HG02840 (cell line): ENCODE data around the gene GALNT9.

Experiments used
- ATAC-seq: cut with Tn5 transposase; IDR thresholded peaks from one replicate; pipeline ENCODE4 v1.9.1; 2021; ENCODE audit warnings: mild to moderate bottlenecking, moderate library complexity, moderate number of reproducible peaks; ENCODE audit not compliant: unreplicated experiment, low FRiP score

The GALNT9 gene

DNA sequence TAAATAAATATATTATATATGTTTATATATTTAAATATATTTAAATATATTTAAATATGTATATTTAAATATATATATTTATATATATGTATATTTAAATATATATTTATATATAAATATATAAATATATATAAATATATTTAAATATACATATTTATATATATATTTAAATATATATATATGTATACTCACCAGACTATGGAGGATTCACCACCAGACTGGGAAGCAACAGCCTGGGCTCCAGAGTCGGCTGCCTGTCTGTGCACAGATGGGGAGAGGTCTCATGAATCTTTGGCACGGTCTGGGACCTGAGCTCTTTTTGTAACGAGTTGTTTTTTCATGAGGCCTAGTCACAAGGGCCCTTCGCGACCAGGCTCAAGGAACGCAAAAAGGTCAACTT is 163.8 kb downstream of the GALNT9 start:
- ATAC-seq: no peak

DNA sequence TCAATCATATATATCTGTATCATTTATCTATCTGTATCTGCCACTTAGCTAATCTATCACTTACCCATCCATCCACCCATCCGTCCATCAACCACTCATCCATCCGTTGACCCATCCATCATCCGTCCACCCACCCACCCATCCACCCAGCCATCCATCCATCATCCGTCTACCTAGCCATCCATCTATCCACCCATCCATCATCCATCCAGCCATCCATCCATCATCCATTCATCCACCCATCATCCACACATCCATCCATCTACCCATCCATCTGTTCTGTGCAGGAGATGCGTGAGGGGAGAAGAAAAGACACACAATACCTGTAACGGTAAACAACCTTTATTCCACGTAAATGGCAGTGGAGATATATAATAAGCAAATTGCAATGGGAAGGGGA is 165.0 kb downstream of the GALNT9 start:
- ATAC-seq: no peak

DNA sequence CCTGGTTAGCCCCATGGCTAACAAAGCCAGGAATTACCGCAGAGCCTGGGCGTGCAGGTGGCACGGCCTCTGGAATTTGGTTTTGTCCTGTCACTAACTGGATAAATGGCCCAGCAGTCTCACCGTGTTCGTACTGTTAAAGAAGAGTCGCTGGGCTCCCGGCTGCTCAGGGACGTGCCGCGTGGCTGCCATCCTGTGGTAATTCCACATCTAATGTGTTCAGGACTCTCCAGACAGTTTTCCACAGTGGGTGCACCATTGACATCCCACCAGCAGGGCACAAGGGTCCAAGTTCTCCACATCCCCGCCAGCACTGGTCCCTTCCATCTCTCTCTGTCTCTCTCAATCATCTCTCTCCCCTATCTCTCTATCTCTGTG is 165.5 kb downstream of the GALNT9 start:
- no peak for ATAC-seq

DNA sequence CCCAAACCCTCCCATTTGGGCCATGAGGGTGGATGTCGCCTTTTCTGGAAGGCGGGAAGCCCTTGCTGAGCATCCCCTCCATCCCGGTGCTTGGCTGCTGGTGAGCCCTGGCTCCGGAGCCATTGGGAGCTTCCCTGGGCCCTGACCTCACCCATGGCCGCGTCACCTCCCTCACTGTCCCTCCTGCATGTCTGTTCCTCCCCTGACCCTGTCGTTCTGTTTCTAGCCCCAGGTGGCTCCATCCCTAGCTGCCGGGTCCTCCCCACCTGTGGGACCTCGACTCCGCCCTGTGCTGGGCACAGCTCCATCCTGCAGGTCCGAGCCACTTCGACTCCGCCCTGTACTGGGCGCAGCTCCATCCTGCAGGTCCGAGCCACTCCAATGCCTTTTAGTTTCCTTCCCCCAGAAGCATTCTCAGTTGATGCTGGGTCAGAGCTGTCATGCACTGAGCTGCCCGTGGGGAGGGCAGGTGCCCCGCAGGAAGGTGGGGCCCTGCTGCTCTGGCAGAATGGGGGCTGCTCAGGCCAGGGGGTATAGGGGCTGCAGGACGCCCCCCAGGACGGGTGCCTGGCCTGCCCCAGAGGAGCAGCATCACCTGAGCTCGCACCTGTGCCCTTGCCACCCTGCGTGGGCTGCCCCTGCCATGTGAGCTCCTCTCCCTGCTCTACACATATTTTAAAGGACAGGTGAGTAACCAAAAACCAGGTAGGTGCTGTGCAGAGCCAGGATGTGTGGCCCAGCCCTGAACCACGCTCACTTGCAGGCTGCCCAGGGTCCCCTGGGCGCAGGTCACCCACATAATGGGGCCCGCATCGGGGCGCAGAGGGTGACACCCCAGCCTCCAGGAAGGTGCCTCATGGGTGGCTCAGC is 166.1 kb downstream of the GALNT9 start:
- ATAC-seq: no peak

DNA sequence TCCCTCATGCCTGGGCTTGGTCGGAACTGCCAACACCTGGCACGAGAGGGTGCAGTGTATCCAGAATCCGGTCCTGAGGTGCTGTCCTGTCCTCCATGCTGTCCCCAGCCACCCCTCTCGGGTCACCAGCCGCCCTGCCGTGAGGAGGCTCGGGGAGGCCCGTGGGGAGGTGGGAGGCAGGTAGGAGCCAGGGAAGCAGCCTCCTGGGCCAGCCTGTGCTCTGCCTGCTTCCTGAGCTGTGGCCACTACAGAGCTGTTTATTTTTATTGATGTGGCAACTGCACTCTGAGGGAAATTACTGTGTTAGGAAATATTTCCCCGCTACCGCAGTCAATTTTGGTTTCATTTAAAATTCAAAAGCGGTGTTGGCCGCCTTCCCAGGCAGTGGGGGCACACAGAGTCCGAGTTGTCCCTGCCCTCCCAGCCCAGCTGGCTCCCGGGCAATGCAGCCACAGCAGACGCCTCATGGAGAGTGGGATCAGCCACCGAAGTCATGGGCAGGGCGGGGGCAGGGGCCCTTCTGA is 166.8 kb downstream of the GALNT9 start:
- ATAC-seq: no peak

DNA sequence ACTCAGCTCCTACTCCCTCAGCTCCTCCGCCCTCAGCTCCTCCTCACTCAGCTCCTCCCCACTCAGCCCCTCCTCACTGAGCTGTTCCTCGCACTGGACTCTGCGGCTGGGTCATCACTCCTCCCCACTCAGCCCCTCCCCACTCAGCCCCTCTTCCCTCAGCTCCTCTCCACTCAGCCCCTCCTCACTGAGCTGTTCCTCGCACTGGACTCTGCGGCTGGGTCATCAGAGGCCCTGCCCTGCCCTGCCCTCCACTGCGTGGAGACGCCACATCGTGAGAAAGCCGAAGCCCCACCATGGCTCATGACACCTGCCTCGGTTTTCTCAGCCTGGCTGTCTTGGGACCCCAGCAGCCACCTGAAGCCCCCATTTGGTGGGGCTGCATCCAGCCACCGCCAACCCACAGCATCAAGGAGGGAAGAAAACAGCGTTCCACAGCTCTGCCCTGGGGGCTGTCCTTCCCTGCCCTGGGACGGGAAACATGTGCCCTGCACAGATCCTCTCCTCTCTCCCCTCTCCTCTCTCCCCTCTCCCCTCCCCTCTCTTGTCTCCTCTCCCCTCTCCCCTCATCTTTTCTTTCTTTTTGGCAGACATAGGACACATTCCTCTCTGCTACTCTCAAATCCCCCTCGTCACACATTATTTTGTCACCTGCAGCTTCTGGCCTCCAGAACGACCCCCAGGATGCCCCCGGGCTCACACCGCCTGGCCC is 167.4 kb downstream of the GALNT9 start:
- ATAC-seq: no peak

DNA sequence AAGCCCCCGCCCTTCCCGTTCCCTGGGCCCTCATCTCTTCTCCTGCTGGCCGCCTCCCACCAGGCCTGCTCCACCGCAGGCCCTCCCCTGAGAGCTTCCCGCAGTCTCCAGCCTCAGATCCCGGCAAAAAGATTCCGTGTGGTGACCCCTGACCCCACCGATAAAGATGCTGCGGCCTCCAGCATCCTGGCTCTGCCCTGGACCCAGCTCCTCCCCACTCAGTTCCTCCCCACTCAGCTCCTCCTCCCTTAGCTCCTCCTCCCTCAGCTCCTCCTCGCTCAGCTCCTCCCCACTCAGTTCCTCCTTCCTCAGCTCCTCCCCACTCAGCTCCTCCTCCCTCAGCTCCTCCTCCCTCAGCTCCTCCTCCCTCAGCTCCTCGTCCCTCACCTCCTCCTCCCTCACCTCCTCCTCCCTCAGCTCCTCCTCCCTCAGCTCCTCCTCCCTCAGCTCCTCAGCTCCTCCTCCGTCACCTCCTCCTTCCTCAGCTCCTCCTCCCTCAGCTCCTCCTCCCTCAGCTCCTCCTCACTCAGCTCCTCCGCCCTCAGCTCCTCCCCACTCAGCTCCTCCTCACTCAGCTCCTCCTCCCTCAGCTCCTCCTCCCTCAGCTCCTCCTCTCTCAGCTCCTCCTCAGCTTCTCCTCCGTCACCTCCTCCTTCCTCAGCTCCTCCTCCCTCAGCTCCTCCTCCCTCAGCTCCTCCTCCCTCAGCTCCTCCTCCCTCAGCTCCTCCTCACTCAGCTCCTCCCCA is 168.2 kb downstream of the GALNT9 start:
- ATAC-seq: no peak

DNA sequence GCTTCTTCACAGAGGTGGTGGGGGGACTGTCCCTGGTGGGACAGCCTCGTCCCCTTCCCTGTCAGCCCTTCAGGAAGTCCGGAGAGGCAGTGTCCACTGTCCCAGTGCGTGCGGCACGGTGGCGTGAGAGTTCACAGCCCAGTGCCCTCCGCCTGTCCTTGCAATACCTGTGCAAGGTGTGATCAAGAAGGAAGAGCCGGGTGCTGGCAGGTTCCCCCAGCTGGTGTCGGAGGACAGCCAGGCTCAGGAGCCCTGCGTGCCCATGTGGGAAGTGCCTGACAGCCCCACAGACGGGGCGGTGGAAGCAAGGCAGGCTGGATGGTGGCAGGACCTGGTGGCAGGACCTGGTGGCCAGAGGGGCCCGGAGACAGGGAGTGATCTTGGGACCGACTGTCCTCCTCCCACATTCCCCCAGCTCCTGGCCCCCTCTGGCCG is 168.8 kb downstream of the GALNT9 start:
- no peak for ATAC-seq

DNA sequence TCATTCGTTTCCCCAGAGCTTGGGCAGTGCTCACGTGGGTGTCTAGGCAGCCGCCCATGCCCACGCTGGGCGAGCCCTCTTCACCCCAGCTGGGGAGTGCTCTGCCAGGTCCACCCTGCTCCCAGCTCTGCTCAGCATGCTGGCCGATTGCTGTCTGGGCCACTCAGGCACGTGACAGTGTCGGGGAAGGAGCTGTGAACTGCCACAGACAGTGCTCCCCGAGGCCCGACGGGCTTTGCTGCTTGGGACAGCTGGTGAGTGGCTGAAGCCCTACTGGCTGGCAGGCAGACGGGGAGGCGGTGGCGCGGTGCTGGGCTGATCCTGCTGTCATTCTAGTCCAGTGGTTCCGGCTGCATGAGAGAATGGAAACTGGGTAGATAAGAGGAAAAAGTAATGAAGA is 169.4 kb downstream of the GALNT9 start:
- ATAC-seq: no peak

DNA sequence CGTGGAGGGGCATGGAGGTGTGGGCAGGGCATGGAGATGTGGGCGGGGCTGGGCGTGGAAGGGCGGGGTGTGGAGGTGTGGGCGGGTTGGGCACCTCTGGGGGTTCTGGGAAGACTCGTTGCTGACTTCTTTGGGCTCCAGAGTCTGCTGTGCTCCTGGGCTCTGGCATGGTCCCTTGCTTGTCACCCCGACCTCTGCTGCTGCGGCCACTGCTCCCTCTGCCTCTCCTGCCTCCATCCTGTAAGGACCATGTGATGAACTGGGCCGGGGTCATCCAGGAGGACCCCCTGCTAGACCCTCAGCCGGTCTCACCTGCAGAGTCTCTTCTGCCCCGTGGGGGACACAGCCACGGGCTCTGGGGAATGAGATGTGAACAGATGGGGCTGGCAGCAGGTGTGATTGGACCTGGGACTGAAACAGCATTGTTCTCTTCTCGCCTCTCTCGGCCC is 169.8 kb downstream of the GALNT9 start:
- ATAC-seq: no peak

DNA sequence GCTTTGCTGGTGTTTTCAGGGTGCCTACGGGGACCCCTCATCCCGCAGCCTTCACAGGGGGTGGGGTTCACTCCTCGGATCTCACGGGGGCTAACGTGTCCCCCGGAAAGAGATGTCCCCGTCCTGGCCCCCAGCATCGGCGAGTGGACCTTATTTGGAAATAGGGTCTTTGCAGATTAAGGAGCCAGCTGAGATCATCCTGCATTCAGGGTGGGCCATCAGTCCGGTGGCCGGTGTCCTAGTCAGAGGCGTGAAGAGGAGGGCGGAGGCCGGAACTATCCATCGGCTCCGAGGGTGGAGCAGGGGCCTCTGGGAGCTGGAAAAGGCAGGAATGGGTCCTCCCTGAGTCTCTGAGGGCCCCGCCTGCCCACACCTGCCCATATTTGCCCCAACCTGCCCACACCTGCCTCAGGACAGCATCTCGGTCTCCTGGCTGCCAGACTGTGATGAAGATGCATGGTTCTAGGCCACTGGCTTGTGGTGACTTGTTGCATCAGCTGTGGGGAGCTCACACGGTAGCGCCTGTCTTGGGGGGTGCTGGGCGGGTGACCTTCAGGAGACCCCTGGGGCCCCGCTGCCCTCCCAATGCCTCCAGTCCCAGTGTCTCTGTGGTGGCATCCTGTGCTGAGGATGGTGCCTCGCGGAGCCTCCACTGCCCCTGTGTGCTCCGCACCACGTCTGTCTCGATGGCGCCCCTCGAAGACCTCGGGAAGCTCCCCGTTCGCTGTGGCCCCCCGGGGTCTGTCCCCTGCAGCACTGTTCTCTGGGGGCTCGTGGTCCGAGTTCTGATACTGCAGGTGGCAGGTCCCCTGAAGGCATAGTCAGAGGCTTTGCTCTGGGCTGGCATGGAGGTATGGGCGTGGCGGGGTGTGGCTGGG is 170.5 kb downstream of the GALNT9 start:
- no peak for ATAC-seq

DNA sequence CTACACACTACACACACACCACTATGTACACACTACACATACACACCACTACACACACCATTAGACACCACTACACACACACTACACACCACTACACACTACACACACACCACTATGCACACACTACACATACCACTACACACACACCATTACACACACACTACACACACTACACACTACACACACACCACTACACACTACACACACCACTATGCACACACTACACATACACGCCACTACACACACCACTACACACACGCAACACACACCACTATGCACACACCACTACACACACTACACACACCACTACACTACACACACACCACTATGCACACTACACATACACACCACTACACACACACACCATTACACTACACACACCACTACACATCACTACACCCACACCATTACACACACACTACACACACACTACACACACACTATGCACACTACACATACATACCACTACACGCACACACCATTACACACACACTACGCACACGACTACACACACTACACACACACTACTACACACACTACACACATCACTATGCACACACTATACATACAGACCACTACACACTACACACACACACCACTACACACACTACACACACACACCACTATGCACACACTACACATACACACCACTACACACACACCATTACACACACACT is 171.5 kb downstream of the GALNT9 start:
- no peak for ATAC-seq

DNA sequence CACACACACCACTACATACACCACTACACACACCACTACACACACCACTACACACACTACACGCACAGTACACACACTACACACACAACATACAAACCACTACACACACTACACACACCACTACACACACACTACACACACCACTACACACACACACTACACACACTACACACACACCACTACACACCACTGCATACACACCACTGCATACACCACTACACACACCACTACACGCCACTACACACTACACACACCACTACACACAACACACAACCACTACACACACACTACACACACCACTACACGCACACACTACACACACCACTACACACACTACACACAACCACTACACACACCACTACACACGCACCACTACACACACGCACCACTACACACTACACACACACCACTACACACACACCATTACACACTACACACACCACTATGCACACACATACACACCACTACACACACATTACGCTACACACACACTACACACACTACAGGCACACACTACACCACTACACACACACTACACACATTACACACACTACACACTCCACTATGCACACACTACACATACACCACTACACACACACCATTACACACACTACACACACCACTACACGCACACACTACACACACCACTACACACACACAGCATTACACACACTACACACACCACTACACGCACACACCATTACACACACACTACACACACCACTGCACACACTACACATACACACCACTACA is 172.6 kb downstream of the GALNT9 start:
- ATAC-seq: no peak

DNA sequence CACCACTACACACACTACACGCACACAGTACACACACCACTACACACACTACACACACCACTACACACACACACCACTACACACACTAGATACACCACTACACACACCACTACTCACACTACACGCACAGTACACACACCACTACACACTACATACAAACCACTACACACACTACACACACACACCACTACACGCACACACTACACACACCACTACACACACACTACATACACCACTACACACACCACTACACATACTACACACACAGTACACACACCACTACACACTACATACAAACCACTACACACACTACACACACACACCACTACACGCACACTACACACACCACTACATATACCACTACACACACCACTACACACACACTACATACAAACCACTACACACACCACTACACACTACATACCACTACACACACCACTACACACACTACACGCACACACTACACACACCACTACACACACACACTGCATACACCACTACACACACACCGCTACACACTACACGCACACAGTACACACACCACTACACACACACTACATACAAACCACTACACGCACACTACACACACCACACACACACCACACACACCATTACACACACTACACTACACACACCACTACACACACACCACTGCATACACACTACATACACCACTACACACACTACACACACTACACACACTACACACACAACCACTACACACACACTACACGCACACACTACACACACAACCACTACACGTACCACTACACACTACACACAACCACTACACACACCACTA is 173.4 kb downstream of the GALNT9 start:
- no peak for ATAC-seq

DNA sequence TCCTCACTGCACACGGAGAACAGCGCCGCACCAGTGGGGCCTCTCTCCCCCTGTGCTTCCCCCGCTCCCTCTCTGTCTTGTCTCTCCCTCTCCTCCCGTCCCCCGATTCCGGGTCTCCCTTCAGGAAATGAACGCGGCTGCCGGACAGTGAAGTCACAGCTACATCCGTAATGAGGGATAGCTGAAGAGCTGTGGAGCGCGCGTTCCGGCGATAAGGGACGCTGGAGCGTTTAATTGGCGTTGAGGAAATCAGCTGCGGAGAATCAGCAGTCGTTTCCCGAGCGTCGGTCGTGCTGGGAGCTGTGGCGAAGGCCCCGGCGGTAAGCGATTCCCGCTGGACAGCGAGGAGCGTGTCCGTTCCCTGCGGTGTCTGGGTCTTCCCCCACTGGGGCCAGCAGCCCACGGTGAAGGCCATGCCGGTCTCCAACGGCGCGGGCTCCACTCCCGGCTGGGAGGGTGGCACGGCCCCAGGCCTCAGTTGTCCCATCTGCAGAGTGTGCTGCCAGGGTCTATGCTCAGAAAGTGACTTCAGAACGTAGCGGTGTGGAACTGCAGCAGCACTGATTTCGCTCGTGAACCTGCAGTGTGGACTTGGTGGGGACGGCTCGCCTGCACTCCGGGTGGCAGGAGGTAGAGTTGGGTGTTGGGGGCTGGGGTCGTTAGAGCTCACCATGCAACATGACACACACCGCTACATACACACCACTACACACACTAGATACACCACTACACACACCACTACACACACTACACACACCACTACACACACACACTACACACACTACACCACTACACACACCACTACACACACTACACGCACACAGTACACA is 174.2 kb downstream of the GALNT9 start:
- no peak for ATAC-seq

DNA sequence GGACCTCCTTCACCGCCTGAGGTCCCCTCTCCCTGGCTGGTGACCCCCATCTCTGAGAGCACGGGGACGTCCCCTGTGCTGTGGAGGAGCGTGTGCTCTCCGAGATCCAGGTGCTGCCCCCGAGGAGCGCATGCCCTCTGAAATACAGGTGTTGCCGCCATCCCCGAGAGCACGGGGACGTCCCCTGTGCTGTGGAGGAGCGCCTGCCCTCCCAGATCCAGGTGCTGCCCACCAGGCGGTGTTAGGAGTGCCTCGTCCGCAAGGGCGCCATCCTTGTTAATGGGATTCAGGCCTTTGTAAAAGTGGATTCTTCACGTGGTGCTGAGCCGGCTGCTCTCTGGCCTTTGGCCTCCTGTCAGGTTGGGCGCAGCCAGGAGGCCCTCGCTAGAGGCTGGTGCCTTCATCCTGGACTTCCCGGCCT is 175.0 kb downstream of the GALNT9 start:
- peak; percentile 41 for ATAC-seq
